OCI-M1 (cell line): ENCODE results near the gene ZFYVE21.
"Not testable (repeated sequence)": the region's sequence is repeated elsewhere in the genome, so short reads cannot be mapped to it uniquely, and the experiment has no call there.

Source experiments
- DNase-seq: peaks from one replicate; lab custom pipeline; 2025; lab: John Stamatoyannopoulos, UW

The ZFYVE21 gene

DNA sequence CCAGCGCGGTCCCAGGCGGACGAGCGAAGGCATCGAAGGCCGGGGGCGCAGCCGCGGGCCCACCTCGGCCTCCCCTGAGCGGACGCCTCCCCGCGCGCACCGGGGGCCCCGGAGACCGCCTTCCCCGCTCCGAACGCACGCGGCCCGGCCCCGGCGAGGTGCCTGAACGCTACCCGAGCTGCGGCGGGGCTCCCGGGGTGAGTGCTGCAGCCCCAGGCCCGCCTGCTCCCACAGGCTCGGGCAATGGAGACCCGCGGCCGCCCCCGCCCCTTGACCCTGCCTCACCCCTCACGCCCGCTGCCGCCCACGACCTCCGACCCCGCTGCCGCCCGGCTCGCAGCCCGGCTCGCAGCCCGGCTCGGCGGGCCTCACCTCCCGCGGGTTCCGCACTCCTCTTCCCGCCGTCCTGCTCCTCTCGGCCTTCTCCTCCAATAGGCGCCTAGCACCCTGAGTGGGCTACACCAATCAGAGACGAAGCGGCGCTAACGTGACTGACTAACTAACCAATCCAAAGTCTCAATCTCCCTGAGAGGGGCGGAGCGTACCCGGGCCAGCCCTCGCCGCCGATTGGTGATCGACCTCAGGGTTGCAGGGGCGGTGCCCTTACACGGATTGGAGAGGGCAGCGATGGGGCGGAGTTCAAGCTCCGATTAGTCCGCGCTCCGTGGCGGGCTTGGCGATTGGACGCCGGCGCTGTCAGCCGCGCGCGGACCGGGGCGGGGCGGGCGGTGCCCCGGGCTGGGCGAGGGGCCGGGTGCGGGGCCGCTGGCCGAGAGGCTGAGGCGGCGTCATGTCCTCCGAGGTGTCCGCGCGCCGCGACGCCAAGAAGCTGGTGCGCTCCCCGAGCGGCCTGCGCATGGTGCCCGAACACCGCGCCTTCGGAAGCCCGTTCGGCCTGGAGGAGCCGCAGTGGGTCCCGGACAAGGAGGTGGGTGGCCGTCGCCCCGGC, at the start of gene ZFYVE21, which contains the start of gene XRCC3:
ZFYVE21 (plus strand) TSS at position 759 of the 949 bp plus-strand sequence; CDS start at position 791, 32 bp downstream.
XRCC3 (minus strand) TSS at position 400 of the 949 bp plus-strand sequence. CDS start 4,364 bp downstream, outside the sequence.
- peak; percentile 98 for DNase-seq

DNA sequence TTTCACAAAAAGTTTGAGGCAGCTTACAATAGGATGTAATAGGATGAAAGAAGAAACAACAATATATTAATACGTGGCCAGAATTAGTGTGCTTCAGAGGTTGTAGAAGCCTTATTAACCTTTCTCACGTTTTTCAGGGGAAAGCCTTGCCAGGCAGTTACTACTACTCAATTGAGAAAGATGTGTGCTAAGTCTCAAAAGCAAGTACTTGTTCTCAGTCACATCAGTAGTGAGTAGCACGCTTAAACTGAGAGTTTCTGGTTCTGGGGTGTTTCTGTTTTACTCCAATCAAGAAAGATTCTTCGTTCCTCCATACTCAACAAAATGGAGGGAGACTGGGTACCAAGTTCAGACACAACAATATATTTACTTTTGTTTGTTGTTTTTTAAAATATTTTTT, 47.9 kb upstream of the ZFYVE21 start:
- no peak for DNase-seq

DNA sequence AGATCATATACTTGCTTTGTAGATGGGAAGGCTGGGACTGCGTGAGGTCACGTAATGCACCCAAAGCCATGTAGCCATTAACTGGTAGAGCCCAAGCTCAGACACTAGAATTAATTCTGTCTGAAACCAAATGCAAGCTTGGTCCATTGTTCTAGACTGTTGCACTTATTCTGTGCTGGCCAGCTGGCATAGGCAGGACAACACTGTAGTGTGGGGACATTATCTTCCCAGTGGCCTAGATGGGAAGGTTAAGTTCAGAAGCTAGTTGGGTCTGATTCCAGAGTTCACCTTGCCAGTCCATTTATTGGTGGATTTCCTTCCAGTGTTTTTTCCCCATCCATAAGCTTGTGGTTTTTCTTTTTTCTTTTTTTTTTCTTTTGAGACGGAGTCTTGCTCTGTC, 47.5 kb upstream of the ZFYVE21 start:
- no peak for DNase-seq

DNA sequence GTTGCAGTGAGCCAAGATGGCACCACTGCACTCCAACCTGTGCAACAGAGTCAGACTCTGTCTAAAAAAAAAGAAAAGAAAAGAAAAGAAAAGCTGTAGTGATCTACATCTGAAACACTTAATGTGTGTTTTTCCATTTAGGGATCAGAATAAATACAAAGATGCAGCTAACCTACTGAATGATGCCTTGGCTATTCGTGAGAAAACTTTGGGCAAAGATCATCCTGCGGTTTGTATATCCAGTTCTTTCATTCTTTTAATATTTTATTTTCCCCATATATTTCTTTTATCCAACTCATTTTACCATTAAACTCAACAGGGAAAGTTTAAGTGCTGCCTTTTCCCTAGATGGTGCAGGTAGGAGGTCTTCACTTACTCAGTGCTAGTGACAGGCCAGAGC, 46.2 kb upstream of the ZFYVE21 start:
- DNase-seq, result no peak

DNA sequence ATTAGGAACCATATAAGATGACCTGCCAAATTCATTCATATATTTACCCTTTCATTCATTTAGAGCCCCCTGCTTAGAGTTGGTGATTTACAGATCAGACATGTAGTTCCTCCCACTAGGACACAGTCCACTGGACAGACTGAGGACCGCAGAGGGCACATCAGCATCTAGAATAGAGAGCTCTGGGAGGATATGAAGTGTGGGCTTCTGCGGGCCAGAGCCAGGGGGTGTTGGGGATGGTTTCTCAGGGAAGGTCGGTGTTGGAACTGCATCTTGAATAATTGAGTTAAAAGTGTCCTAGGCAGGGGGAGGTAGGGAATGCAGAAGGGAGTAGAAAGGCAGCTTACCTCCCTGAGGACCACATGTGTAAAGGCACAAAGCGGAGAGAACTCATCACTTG, 43.7 kb upstream of the ZFYVE21 start:
- no peak for DNase-seq

DNA sequence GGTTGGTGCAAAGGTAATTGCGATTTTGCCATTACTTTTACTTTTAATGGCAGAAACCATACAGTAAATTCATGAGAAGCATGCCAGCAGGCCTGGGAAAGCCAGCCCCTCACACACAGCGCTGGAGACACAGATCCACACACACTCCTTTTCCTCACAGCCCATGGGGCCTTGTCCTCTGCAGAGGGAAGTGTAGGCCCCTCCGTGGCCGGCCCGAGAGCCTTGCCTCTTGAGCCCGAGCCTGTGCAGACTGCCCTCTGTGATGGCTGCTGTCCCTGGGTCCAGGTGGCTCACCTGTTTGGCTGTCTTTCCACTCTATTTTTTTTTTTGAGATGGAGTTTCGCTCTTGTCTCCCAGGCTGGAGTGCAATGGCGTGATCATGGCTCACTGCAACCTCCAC, 39.7 kb upstream of the ZFYVE21 start:
- no peak for DNase-seq

DNA sequence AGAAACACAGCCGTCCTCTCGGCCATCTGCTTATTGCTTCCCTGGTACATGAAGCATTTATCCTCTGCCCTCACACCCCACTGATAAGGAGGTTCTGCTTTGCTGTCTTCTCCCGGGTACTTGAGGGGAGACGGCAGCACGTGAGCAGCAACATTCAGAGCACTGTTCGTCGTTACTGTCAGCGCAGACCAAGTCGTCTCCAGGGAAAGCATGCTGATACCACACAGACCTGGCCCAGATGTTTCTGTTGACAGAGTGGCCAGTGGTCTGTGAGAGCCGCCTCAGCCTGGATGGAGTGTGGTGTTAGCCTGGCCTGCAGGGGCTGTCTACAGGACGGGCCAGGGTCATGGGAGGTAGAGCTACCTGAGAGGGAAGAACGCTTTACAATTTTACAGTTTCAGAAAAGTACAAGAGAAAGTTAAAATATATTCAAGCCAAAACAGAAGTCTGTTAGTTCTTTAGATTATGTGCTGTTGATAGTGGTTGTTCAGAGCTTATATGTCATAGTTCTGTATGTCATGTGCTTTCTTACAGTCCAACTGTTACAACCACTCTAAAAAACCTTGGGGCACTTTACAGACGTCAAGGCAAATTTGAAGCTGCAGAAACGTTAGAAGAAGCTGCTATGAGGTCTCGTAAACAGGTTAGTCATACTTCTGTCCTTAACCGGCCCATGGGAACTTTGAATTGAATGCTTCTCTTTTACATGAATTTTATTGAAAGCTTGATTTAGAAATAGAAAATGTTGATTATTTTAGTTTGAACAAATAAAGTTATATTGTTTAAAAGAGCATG, 38.5 kb upstream of the ZFYVE21 start:
- DNase-seq, result no peak

DNA sequence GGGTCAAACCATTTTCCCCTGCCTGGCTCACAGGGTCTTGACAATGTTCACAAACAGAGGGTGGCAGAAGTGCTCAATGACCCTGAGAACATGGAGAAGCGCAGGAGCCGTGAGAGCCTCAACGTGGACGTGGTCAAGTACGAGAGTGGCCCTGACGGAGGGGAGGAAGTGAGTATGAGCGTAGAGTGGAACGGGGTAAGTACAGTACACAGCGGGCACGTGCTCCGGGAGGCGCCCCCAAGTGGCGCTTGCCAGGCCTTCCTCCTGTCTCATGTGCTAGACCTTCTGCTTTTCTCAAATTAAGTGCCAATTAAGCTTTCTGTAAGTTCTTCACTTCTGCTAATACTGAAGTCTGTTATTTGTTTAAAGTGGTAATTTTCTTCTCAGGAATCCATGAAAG, 36.3 kb upstream of the ZFYVE21 start:
- DNase-seq, result peak; percentile 13

DNA sequence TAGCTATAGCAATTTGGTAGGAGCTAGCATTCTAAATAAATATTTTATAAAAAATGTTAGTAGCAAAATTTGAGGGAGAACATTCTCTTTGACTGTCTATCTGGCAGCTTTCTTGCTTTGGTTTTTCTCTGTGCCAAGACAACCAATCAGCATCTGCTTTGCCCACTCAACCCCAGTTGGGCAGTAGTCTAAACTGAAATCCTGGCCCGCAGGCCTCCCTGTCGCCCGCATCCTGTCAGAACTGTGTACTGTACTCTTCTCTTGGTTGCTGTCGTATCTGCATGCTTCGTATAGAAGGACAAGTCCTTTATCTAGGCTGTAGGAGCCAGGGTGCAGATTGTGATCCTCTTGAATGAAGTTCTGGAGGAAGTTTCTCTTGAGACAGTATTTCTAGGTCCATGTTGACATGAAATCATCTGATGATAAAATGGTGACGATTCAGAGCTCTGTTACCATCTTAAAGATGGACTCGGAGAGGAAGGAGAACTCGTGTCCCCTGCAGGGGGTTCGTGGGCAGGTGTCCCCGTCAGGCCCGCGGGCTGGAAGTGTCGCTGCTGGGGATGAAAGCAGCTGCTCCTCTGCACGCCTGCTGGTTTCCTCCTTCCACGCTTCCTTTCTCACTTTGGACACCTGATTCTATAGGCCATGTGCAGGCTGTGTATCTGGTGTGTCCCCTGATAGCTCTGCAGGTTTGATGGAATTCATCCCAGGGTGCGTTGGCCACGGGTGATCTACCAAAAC, 34.9 kb upstream of the ZFYVE21 start:
- no peak for DNase-seq

DNA sequence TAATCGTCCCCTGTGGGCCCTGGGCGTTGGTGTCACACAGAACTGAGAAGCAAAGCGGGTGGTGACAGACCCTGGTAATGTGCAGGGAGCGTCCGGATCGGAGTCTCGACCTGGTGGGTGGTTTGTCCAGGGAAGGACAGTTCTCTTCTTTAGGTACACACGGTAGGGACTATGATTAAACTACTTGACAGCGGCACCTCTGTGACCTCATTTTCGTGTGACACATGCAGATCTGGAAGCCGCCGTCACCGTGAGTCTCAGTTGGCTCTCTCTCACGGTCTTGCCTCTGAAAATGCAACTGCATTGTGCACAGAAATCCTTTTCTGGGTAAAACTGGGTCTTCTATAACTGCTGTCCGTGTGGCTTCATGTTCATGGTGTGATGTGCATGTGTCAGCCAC, 32.5 kb upstream of the ZFYVE21 start:
- no peak for DNase-seq

DNA sequence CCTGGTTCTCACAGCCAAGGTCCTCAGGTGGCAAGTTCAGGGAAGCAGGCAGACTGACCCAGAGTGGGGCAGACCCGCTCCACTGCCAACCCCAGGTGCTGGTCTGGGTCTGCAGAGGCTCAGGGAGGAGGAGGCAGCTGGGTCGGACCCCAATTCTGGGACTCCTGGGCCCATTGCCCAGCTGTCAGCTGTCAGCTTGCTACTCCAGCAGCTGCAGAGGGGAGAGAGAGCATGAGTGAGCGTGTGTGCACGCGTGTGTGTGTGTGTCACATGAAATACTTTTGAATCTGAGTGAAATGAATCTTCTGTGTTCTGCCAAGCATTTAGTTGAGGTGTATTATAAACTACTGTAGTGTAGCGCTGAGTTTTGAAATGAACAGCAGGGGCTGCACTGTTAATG, 31.1 kb upstream of the ZFYVE21 start:
- DNase-seq, result no peak

DNA sequence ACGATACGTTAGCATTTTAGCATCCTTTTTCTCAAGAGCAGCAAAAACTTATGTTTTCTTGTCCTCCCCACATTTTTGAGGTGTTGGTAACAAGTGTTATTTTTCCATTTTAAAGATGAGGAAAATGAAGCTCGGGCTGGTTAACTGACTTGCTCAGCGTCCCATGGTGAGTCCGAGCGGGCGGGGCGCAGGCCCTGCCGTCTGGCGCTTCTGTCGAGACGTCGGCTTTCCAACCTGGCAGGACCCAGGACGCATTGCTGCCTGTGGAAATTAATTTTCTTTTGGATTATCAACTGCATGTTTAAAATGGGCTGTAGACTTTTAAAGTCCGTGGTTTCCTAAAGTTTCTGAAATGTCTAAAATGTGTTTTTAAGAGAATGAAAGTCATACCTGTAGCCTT, 30.7 kb upstream of the ZFYVE21 start:
- no peak for DNase-seq

DNA sequence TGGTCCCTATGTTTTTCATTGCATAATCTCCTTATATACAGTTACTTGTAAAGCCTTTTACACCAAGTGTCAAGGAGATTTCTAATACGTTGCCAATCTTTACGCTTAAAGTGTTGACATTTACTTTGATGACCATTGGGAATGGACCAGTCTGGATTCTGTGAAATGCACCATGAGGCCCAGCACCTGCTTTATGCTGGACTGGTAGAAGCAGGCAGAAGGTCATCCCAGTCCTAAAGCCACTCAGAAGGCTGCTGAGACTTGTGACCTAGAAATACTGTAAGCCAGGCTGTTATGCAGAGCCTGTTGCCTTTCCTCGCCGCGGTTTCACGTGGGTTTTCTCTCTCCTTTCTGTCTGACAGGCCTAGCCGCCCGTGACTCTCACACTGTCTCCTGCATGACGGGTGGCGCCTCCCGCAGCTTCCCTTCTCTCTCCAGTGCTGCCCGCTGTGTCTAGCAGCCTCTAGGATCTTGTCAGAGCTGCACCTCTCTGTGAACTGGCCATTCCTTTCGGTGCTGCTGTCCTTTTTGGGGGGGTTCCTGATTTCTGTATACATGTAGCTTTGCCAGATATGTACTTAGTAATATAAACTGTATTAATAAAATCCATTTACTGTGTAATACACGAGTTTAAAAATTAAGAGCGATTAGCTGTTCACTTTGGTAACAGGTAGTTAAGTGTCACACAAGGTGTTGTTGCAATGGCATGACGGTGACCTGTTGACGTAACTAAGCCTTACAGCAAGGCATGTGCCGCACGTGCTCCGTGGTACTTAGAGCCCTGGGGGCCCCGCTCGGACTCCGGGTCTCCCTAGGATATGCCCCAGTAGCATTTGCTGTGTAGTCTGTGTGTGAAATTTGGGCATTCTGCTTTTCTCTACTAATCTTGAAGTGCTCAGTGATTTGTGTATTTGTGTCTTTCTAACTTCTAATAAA, 30.1 kb upstream of the ZFYVE21 start:
- no peak for DNase-seq

DNA sequence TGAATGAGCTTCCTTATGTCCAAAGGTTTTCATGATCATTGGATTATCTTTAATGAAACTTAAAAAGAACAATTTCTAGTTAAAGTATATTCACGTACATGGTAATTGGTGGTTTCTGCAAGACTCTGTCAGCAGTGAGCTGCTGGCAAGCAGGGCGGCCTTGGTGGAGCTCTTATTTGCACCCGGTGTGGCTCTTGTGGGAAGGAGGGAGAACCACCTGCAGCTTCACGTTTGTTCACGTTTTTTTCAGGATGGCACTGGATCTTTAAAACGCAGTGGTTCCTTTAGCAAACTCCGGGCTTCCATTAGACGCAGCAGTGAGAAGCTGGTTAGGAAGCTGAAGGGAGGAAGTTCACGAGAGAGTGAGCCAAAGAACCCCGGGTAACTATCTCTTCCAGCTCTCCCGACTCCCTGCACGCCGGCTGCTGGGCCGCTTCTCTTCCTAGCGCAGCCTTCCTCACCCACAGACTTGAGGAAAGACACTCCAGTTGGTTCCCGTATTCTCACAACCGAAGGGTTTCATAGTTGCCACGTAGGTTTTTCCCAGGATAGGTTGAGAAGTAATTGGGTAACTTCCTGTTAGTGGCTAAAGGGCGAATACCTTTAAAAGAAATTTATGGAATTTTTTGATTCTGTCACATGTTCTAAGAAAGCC, 28.7 kb upstream of the ZFYVE21 start:
- no peak for DNase-seq

DNA sequence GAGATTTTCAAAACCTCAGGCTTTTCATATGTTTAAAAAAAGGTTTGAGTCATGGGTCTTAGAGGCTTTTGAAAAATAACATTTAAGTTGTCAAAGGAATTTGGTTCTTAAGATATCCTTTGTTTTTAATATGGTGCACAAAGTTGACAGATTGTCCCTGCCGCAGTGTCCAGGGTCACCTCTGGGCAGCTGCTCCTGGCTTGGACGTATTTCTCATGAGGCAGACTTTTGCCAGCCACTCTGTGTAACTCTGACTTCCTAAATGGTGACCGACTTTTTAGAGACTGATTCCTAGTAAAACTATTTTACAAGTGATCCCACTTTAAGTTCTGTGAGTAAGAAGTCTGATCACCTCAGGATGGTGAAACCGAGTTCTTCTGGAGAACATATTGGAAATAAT, 27.9 kb upstream of the ZFYVE21 start:
- no peak for DNase-seq

DNA sequence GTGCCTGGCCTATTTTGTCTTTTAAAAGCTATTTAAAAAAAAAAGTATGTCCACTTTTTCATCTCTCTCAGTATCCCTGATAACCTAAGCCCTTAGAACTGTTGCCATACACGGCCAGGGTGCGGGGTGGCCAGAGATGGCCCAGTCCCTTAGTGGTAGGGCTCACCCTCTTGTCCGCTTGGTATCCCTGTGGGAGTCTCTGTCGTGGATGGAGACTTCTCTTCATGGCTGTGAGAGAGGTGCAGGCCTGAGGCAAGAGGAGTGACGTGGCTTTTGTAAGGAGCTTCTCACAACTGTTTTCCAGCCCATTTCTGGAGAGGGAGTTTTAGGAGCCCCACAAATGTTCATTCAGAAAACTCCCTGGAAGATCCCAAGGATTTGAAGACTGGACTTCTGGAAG, 27.2 kb upstream of the ZFYVE21 start:
- DNase-seq, result no peak

DNA sequence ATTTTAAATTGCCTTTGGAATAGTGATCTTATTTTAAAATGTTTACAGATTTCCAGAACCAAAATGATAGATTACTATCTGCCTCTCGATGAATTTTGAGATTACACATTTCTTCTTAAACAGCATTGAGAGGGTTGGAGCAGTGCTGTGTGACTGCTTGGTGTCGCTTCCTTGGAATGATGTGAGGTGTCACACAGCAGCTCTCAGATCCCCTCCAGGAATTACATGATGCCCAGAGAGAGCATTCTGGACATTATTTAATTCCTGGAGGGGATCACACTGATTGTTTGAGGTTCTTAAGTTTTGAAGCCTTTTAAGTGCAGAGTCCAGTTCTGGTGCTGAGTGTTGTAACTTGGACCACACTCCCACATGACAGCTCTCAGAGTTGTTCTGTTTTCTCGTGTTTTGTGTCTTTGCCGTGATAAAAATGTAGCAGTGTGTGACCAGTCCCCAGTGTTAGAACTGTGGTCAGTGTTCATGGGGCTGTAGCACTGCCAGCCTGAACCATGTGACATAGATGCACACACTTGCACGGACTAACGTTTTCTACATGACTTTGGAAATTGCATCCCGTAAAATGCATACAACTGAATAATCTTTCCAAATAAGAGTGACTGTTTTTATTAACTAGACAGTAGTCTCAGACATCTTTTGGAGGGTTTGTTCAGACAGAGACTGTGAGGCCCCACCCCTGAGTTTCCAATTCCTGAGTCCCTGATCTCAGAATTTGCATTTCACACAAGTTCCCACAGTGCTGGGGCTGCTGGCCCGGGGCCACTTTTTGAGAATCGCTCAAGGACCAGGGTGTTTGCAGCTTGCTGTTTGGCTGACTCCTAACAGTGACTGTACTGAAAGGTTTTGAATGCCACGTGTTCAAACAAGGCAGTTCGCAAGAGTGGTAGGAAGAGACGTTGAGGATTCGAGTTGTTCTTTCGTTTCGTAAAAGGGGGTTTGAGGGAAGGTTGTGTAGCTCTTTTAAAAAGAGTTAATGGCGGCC, 26.4 kb upstream of the ZFYVE21 start:
- no peak for DNase-seq

DNA sequence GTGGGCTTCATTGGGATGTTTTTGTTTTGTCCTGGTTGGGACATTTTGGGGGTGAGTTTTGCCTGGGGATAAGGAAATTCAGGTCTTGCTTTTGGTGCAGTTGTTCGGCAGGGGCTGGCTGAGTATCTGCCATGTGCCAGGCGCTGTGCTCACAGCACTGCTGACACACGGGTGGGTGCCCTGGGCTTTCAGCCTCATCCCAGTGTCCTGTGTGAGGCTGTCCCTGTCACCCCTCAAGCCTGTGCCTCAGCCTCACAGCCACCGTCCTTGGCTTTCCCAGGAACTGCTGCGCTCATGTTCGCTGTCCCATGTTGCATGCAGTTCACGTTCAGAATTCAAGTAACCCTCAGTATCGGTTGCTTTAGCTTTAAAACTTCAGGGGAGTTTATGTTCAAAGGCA, 25.3 kb upstream of the ZFYVE21 start:
- no peak for DNase-seq

DNA sequence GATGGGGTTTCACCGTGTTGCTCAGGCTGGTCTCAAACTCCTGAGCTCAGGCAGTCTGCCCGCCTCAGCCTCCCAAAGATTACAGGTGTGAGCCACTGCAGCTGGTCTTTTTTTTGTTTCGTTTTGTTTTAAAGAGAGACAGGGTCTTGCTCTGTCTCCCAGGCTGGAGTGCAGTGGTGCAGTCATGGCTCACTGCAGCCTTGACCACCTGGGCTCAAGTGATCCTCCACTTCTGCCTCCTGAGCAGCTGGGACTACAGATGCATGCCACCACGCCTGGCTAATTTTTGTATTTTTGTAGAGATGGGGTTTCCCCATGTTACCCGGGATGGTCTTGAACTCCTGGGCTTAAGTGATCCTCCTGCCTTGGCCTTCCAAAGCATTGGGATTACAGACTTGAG, 24.0 kb upstream of the ZFYVE21 start:
- not testable (repeated sequence) for DNase-seq
